ENCODE results near the gene GIPC3.

The GIPC3 gene

DNA sequence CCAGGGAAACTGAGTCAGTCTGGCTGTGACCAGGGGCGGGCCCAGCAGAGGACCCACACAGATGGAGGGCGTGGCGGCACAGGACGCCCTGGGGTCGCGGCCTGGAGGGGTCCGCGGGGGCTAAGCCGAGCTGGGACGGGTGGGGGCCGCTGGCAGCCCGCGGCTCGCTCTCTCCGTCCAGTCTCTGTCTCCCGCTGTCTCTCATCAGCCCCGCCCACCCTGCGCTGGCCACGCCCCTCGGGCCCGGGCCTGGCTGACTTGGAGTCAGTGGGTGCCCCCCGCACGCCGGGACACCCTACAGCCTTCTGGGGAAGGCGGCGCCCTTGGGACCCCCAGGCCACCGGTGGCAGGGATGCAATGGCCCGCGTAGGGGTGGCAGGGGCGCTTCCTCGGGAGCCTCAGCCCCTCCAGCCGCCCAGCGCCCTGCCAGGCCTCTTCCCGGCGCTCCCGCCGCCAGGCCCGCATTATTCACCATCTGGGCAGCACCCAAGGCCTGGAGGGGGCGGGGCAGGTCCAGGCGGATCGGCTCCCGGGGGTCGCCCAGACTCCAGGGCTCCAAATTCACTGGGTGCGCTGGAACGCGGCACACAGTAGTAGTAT lies 21.5 kb downstream of the GIPC3 start, which contains the start of gene TBXA2R:
TSS of gene TBXA2R (minus strand) at position 186 of the 600 bp plus-strand sequence. CDS start 6,241 bp downstream, outside the sequence.
- DNase-seq, result no peak

DNA sequence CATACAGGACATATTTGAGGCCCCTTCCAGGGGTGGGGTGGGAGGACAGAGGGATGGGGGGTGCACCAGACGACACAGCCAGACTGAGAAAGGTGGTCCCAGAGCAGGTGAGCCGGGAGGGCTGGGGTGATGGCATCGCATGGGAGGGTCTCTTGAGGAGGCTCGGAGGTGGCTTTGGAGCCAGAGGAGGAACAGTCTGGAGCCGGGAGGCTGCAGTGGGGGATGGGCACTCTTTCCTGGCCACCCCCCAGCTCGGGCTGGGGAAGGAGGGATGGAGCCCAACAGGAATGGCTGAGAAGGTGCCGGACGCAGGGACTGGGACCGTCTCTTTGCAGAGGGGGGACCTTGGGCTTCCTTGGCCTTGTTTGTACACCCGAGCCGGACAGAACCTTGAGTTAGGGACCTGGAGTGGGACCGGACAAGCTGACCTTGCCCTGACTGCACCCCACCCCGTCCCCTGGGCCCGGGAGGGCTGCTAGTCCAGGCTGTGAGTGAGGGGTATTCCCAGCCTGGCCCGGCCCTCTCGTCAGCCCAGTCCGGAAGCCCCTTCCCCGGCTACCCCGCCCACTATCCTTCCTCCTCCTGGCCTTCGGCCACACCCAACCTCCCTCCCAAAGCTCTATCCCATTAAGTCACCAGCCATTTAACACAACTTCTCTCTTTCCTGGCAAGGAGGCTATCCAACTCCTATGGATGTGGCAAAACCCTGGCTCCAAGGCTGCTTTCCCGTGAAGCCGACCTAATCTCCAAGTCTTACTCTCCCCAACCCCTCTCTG lies 22.2 kb downstream of the GIPC3 start:
- no peak for DNase-seq

DNA sequence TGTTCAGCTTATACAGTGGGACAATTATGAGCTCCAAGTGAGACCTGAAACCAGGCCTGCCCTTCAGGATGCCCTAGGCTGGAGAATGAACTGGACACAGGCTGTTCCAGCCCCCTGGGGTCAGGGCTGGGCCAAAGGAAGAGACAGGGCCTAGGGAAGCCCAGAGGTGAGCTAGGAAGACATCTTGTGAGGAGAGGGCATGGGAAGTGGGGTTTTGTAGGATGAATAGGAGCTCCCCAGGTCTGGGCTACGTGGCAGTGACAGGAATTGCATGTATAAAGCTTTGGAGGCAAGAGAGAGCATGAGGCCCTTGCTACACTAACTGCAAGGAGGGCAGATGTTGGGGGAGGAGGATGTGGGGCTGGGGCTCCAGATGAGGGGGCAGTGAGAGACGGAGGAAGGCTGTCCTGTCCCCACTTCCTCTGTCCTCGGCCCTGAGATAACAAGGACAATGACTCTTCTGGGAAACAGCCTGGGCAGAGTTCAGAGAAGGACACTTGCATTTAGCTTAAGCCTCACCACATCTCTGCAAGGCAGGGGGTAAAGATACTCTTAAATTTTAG lies 22.9 kb downstream of the GIPC3 start:
- DNase-seq, result no peak

DNA sequence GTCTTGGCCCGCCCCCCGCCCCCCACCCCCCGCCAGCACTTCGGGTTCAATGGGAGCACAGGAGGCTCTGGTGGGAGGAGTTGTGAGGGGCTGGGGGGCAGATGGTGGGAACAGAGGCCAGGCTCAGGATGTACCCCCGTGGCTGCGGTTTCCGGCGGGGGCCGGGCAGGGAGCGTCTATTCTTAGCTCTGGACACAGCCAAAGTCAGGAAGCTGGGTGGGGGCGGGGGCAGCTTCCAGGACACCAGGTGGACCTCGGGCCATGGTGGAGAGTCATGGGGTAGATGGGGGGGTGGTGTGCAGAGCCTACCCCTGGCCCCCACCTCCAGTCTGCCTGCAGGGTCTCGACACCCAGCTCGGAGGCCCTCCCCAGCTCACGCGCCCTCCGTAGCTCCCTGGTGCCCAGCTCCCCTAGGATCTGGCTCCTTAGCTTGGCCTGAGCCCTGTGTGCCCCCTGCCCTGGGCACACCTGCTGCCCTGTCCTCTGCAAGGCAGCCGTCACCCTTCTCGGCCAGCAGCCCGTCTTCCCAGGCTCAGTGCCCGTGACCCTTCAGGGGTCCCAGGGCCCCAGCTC lies 23.6 kb downstream of the GIPC3 start:
- no peak for DNase-seq

DNA sequence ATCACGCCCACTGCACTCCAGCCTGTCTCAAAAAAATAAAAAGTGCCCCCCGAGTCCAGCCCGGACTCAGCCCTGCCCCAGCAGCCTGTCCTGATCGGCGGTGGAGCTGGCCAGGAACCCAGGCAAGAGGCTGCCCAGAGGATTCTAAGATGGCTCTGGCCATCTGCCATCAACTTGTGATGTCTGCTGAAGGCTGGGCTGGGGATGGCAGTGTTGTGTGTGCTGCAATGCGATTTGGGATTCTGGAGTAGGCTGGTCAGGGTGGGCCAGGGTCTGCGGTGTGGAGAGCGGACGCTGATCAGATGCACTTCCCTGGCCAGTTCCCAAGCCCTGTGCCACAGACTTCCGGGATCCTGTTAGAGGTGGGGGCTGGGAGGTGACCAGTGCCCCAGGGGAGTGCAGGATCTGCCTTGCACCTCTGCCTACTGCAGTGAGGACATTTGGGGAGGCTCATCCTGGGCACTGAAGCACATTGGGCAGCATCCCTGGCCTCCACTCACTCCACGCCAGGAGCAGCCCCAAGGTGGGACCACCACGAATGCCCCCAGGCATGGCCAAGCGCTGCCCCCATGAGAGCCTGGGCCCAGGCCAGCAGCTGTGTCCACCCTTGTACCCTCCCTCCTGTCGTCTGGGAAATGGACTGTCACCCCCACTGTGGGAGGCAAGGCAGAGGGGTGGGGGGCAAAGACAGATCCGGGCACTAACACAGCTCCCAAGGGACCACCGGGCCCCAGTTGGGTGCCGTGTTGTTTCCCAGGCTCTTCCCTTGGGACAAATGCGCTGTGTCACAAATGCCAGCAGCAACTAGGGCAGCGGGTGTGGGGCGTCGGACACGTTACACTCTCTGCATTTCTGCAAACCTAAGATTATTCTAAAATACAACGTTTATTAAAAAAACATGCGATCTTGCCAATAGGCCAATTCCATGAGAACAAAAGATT lies 24.8 kb downstream of the GIPC3 start:
- no peak for DNase-seq

DNA sequence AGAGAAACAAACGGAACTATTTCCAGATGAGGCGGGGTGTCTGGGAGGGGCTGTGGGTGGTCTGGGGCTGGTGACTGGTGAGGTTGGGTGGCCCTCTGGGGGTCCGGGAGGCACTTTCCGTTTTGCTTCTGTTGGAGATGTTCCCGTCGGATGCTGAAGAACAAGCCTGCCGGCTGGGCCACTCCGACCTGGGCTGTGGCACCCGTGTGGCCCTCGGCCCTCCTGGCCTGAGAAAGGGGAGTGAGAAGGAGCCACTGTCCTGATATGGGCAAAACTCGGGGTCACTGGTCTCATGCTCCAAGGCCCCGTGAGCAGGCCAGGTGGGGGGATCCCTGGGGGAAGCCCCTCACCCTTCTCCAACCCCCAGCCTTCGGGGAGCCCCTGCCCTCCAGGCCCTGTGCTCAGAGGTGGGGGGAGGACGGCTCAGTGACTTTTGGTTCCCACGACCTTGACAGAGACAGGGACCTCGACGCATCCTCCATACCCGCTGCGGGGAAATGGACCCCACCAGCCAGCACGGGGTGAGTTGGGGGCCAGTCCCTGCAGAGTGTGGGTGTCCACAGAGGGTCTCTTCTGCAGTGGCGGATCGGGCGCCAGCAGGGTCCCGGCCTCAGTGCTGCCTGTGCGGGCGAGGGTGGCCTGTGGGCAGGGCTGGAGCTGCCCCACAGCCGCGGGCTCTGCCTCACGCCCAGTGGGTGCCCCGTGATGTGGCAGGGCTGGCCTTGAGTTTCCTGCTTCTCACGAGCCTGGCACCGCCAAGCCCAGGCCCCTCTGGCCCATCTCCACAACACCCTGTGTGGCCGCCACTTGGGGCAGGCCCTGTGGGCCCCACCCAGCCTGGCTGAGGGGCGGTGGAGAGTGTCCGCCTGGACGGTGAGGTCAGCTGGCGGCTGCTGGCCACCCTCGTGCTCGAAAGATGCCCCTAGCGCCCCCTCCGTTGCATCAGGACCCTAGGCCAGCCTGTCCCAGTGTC lies 25.8 kb downstream of the GIPC3 start:
- DNase-seq, result no peak

DNA sequence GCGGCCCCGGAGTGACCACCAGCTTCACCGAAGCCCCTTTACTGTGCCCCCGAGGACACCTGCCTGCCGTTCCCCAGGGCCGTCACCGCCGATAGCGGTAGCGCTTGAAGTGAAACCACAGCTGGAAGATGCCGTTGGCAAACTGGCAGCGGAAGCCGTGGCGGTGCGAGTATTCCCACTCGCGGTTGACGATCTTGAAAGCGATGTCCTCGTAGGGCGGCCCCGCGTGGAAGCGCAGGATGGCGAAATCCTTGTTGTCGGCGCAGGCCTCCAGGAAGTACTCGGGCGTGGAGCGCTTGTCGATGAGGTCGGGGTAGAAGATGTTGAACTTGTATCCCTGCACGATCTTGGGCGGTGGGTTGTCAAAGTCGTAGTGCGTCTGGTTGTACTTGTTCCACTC lies 26.6 kb downstream of the GIPC3 start:
- no peak for DNase-seq

DNA sequence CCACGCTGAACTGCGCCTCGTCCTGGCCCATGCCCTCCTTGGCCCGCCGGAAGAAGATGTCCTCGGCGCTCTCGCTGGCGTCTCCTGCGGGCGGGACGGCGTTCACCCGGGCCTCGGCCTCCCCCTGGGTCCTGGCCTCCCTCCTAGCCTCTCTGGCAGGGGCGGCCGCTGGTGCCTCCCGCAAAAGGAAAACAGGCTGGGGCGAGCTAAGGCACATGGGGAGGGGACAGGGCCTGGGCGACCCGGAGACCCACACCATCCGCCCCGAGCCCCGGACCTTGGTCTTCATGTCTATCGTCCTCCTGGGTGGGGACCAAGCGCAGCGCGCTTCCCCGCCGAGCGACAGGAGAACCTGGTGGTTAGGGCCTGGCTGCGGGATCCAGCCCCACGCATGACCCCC lies 27.1 kb downstream of the GIPC3 start:
- no peak for DNase-seq

DNA sequence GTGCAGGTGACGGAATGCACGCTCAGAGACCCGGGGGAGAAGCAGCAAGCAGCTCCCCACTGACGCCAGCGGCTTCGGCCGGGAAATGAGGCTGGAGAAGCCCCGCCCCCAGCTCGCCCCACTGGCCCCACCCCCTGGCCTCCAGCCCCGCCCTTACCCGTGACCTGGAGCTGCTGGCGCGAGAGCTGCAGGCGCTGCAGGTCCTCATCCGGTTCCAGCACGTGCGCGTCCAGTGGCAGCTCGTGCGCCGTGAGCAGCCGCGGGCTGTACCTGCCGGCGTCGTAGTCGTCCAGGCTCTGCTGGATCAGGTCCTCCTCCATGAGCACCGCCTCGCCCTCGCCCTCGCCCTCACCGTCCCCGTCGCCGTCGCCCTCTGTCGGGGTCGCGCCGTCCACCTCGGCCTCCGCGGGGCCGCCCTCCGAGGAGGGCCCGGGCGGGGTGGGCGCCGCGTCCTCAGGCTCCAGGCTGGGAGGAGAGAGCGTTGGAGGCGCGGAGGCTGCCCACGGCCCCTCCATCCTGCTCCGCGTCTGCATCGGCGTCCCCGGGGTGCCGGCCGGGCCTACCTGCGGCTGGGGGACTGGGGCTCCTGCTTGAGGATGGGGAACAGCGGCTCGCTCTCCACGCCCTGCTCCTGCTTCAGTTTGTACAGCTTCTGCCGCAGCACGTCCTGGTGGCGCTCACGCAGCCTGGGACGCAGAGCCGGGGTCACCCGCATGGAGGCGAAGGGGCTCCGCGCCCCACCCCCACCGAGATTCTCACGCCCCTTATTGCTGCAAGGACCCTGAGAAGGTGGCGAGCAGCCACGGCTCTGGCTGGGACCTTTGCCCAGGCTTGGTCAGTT lies 27.8 kb downstream of the GIPC3 start:
- DNase-seq, result no peak

DNA sequence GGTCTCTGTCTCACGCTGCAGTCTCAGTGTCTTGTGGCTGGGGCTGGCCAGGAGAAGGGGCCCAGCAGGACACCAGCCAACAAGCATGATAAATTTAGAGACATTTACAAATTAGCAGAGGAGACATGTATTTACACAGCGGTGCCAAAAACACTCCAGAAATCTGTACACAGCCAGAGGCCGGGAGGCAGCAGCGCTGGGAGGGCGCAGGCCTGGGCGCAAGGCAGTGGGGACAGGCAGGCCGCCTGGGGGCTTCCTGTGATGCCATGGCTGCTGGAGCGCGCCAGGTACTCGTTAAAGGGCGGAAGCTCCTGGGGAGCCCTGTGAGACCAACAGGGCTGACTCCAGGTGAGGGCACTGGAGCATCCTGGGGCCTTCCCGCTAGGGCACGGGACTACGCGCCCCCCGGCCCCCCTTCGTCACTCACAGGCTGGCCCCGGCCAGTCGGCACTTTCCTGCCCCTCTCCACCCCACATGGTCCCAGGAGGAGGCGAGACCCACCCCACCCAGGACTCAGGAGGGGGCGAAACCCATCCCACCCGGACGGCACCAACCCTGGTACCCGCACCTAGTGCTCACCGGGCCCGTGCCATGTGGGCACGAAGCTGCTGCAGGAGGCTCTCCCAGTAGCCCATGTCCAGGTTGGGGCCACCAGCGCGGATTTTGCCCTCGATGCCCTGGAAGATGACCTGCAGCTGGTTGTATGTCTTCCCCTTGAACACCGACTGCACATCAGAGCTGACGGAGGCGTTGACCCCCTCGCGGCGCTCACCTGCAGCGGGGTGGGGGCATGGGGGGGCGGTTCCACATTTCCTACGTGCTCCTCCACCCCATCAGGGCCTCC lies 28.8 kb downstream of the GIPC3 start:
- DNase-seq, result no peak

DNA sequence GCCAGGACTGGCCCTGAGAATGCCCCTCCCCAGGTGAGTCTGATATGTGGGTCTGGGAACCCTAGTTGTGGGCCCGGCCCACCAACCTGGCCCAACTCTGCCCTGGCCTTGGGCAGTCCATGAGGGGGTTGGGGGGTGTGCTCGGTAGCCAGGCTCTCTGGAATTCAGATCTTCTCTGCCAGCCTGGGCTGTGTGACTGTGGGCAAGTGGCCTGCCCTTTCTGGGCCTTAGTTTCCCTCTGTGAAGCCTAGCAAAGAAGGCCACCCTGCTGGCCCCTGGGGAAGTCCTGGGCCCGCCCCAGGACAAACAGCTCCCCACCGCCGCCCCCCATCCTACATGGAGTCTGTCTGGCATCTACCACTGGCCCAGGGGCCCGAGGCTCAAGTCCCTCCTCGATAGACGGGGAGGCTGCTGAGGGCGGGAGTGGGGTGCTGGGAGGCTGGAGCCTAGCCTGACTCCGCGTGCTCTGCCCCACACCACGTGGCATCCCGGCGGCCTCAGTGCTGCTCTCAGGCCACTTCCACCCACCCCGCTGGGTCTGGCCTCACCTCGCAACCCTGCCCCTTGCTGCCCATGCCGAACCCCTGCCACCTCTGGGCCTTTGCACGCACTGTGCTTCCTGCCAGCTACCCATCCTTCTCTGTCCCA lies 29.7 kb downstream of the GIPC3 start:
- DNase-seq, result no peak

DNA sequence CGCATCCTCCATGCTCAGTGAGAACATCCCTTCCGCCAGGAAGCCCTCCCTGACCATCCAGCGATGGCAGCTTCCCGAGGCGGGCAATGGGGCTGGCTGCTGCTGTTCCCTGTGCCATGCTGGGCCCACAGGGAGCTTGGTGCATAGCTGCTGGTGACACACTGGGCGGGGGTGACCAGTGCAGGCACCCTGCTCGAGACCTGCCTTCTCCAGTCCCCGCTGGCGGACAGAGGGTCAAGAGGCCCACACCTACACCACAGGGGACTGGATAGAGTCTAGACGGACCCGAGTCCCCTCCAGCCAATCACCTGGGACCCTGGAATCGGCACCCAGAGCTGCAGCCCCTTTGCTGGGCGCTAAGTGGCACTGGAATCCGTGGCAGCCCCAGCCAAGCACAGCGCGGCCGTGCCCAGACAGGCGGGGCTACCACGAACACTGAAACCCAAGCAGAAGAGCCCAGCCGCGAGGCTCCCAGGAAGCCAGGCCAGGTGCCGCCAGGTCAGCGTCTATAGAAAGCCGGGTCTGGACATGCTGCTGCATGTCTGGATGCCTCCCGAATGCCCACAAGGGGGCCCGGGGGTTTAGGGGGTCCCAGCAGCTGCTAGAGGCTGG lies 30.4 kb downstream of the GIPC3 start:
- no peak for DNase-seq

DNA sequence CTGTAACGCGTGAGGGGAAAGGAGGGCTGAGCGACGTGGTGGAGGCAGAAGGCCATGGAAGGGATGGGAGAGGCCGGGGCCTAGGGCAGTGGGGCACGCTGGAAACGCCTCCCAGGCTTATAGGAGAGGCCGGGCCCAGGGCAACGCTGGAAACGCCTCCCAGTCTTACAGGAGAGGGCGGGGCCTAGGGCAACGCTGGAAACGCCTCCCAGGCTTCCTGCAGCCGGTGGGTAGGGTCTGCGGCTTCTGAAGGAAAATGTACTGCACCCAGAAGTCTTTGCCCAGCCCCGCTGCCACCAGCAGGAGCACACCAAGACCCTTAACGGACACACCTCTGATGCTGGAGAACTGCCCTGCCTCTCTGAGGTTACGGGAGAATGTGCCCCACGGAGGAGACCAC lies 32.2 kb downstream of the GIPC3 start:
- no peak for DNase-seq

DNA sequence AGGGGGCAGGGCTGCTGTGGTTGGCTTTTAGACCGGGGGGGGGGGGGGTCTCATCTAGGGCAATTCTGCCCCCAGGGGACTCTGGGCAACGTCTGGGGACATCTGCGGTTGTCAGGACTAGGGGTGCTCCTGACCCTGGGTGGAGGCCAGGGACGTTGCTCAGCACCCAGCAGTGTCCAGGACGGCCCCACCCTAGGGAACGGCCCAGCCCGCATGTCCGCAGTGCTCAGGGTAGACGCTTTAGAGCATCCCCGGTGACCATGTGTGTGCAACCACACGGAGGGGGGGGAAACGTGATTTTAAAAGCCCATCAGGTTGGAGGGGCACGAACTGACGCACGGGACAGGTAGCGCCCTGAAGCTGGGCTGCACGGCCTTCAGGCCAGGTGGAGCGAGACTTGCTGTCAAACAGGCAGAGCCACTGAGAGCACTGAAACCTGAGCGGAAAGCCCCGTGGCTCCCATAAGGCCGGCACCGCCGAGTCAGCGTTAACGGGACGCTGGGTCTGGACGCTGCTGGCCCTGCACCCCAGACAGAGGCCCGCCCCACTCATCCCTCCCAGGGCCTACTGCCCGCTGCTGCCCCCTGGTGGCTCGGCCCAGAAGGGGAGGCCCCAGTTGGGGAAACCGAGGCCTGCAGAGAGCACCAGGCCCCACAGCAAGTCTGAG lies 33.0 kb downstream of the GIPC3 start:
- DNase-seq, result no peak

DNA sequence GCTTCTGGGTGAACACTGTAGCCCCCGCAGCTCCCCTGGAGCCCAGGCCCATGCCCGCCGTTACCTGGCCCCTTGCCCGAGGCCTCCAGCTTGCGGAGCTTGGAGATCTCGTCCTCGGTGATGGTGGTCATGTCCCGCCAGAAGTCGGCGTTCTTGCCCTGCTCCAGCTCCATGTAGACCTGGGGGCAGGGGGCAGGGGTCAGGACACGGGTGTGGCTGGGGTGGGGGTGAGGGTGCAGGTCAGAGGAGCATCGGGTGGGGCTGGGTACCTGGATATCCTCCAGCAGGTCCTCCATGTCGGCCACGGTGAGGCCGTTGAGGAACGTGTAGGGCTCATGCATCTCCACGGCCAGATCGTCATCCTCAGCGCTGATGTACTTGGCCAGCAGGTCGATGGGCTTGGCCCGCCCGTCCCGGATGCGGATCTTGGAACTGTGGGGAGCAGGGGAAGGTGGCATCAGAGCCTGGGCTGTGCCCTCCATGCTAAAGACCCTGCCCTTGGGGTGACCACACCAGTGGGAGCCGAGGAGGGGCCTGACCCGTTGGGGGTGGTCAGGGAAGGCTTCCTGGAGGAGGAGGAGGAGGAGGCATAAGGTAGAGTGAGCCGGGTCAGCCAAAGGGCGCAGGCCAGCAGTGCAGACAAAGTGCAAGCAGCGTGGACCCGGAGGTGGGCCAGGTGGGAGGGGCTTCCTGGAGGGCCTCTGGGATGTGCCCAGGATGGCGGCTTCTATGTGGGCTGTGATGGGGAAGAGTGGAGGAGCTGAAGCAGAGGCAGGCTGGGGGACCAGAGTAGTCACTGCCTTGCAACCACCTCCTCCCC lies 33.7 kb downstream of the GIPC3 start:
- no peak for DNase-seq

DNA sequence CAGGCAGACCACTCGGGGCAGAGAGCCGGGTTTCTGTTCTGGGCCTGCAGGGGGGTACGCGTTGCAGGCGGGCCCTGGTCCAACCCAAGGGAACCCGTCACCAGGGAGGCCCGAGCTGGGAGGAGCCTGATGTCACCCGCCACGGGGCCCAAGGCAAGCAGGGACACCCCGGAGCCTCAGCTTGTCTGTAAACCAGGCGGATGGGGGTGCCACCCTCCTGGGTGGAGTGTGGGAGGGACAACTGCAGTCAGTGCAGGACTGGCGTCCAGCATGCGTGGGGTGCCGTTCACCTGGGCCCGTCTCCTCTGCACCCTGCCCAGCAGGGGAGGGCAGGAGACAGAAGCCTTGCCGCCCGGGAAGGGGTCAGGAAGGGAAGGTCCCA lies 34.3 kb downstream of the GIPC3 start:
- DNase-seq, result no peak

DNA sequence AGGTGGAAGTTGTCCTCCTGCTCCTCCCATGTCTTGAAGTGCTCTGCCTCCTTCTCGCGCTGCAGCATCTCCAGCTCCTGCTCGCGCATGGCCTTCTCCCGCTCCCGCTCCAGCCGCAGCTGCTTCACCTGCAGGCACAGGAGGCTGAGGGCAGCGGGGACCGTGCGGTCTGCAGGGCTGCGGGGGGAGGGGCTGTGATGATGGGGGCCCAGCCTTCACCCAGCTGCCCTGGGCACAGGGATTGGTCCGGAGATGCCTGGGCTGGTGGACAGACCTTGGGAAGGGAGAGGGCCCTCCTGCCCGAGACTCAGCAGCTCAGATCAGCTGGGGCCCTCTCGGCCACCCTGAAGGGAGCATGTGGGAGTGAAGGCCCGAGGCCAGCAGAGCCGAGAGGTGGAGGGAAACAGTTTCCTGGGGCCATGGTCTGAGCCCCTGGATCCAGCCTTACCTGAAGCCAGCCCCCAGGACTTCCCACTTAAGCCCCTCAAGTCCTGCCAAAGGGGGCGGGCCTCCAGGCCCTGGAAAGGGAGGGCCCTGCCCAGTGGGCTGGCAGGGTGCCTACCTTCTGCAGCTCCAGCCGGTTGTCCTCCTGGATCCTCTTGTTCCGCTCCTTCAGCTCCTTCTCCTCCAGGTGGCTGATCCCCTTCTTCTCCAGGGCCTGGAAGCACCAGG lies 35.0 kb downstream of the GIPC3 start:
- DNase-seq, result no peak
